ENCODE measurements around the gene SLFN12.
"Not testable (repeated sequence)": the region's sequence is repeated elsewhere in the genome, so short reads cannot be mapped to it uniquely, and the experiment has no call there.

The SLFN12 gene

GRCh38 chr17:35414707-35415106 is 17.6 kb downstream of the SLFN12 start:
- H3K36me3 ChIP-seq (ENCODE audit: control insufficient read depth in 1 of 2, insufficient read depth in 2 of 2, low read length in 2 of 2) = peaks cover 7 to 38% of the 10 kb centered on the region in 2 donors
- not testable (repeated sequence) for H3K9ac ChIP-seq (ENCODE audit: low read depth in 1 of 2, low read length in 2 of 2); H3K4me1 ChIP-seq (ENCODE audit: control insufficient read depth in 1 of 2, insufficient read depth in 2 of 2, low read length in 2 of 2)

GRCh38 chr17:35414247-35414646 is 18.1 kb downstream of the SLFN12 start:
- Histone ChIP-seq H3K4me3 (ENCODE audit: low read depth in 1 of 2, low read length in 2 of 2) (no peak overlapping the region), H3K27me3 (ENCODE audit: control insufficient read depth in 1 of 2, insufficient read depth in 2 of 2, low read length in 2 of 2) (no peaks in the 10 kb centered on the region), H3K27ac (ENCODE audit: low read depth, low read length) (no peak overlapping the region), H3K9me3 (ENCODE audit: control insufficient read depth in 1 of 2, low read length in 2 of 2) (peaks cover 0 to 2% of the 10 kb centered on the region in 2 donors), H3K9ac (ENCODE audit: low read depth in 1 of 2, low read length in 2 of 2) (no peak overlapping the region), H3K36me3 (ENCODE audit: control insufficient read depth in 1 of 2, insufficient read depth in 2 of 2, low read length in 2 of 2) (peaks cover 7 to 35% of the 10 kb centered on the region in 2 donors), H3K4me1 (ENCODE audit: control insufficient read depth in 1 of 2, insufficient read depth in 2 of 2, low read length in 2 of 2) (no peaks in the 10 kb centered on the region)

More at GRCh38 chr17:35414707-35415106, 17.6 kb downstream of the SLFN12 start:
- H3K4me3 ChIP-seq (ENCODE audit: low read depth in 1 of 2, low read length in 2 of 2); H3K9me3 ChIP-seq (ENCODE audit: control insufficient read depth in 1 of 2, low read length in 2 of 2); H3K27me3 ChIP-seq (ENCODE audit: control insufficient read depth in 1 of 2, insufficient read depth in 2 of 2, low read length in 2 of 2); H3K27ac ChIP-seq (ENCODE audit: low read depth, low read length): not testable (repeated sequence)

DNA sequence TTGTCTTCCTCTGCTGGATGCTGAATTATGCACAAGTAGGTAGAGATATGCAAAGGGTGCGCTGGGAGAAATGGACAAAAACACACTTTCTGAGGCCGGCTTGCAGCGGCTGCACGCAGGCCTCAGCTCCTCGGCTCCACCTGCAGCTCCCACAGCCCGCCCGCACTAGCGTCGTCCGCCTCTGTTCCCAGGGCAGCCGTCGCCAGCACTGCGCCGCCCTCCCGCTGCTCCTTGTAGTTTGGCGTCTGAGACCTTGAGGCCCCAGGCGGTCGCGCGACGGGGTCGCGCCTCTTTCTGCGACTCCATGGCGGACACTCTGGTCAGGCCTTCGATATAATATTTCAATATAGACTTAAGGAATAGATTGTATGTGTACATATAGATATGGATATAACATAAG is 24.8 kb downstream of the SLFN12 start:
- peaks cover 7 to 20% of the 10 kb centered on the region in 2 donors for H3K36me3 ChIP-seq (ENCODE audit: control insufficient read depth in 1 of 2, insufficient read depth in 2 of 2, low read length in 2 of 2)

DNA sequence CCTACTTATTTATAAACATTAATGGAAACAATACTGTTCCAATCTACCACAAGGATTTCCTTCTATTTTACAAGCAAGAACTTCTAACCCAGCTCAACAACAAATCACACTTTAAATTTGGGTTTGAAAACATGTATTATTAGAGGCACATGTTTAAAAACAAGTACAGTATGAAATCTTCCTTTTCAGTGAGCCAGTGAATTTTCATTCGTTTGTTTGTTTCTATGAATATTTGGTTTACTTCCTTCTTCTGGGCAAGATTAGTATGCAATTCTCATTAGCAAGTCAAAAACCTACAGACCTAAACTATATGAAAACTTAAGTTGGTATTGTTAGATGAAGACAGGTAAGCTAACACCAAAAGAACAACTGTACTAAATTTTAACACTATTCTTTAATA is 25.7 kb downstream of the SLFN12 start:
- Histone ChIP-seq H3K9me3 (ENCODE audit: control insufficient read depth in 1 of 2, low read length in 2 of 2) (no peaks in the 10 kb centered on the region), H3K9ac (ENCODE audit: low read depth in 1 of 2, low read length in 2 of 2) (no peak overlapping the region), H3K4me3 (ENCODE audit: low read depth in 1 of 2, low read length in 2 of 2) (no peak overlapping the region), H3K27ac (ENCODE audit: low read depth, low read length) (no peak overlapping the region), H3K36me3 (ENCODE audit: control insufficient read depth in 1 of 2, insufficient read depth in 2 of 2, low read length in 2 of 2) (peaks cover 7 to 20% of the 10 kb centered on the region in 2 donors), H3K27me3 (ENCODE audit: control insufficient read depth in 1 of 2, insufficient read depth in 2 of 2, low read length in 2 of 2) (no peaks in the 10 kb centered on the region), H3K4me1 (ENCODE audit: control insufficient read depth in 1 of 2, insufficient read depth in 2 of 2, low read length in 2 of 2) (no peaks in the 10 kb centered on the region)

More for the DNA sequence above, 24.8 kb downstream of the SLFN12 start:
- Histone ChIP-seq H3K9ac (ENCODE audit: low read depth in 1 of 2, low read length in 2 of 2) (no peak overlapping the region), H3K9me3 (ENCODE audit: control insufficient read depth in 1 of 2, low read length in 2 of 2) (no peaks in the 10 kb centered on the region), H3K27me3 (ENCODE audit: control insufficient read depth in 1 of 2, insufficient read depth in 2 of 2, low read length in 2 of 2) (no peaks in the 10 kb centered on the region), H3K4me3 (ENCODE audit: low read depth in 1 of 2, low read length in 2 of 2) (no peak overlapping the region), H3K27ac (ENCODE audit: low read depth, low read length) (no peak overlapping the region), H3K4me1 (ENCODE audit: control insufficient read depth in 1 of 2, insufficient read depth in 2 of 2, low read length in 2 of 2) (no peaks in the 10 kb centered on the region)

- H3K36me3 ChIP-seq (ENCODE audit: control insufficient read depth in 1 of 2, insufficient read depth in 2 of 2, low read length in 2 of 2) = peaks cover 0 to 2% of the 10 kb centered on the region in 2 donors
- no peak overlapping the region for H3K27ac ChIP-seq (ENCODE audit: low read depth, low read length)
- H3K4me3 ChIP-seq (ENCODE audit: low read depth in 1 of 2, low read length in 2 of 2) = no peak overlapping the region
- no peaks in the 10 kb centered on the region for H3K9me3 ChIP-seq (ENCODE audit: control insufficient read depth in 1 of 2, low read length in 2 of 2)
- H3K4me1 ChIP-seq (ENCODE audit: control insufficient read depth in 1 of 2, insufficient read depth in 2 of 2, low read length in 2 of 2) = no peaks in the 10 kb centered on the region
- H3K27me3 ChIP-seq (ENCODE audit: control insufficient read depth in 1 of 2, insufficient read depth in 2 of 2, low read length in 2 of 2) = no peaks in the 10 kb centered on the region
- H3K9ac ChIP-seq (ENCODE audit: low read depth in 1 of 2, low read length in 2 of 2) = no peak overlapping the region
Observed at GRCh38 chr17:35404360-35404759, 27.9 kb downstream of the SLFN12 start.

GRCh38 chr17:35393783-35394182 is 38.5 kb downstream of the SLFN12 start:
- not testable (repeated sequence) for H3K4me1 ChIP-seq (ENCODE audit: control insufficient read depth in 1 of 2, insufficient read depth in 2 of 2, low read length in 2 of 2); H3K9ac ChIP-seq (ENCODE audit: low read depth in 1 of 2, low read length in 2 of 2); H3K27me3 ChIP-seq (ENCODE audit: control insufficient read depth in 1 of 2, insufficient read depth in 2 of 2, low read length in 2 of 2); H3K4me3 ChIP-seq (ENCODE audit: low read depth in 1 of 2, low read length in 2 of 2); H3K9me3 ChIP-seq (ENCODE audit: control insufficient read depth in 1 of 2, low read length in 2 of 2); H3K36me3 ChIP-seq (ENCODE audit: control insufficient read depth in 1 of 2, insufficient read depth in 2 of 2, low read length in 2 of 2); H3K27ac ChIP-seq (ENCODE audit: low read depth, low read length)

DNA sequence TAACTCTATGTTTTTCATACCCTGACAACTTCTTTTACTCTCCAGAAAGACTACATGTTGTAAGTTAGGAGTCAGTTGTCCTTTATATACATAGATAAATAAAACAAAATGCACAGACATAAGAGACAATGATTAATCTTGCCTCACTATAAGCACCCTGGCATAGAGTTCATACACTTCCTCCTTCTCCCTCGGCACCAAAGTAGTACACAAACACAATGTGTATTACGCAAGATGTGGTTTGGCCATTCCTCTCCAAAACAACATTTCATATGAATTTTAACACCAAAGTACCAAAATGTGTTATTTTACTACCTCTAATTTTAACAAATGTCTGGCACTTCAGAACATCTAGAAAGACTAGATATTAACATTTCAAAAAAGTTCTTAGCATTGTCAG is 41.6 kb downstream of the SLFN12 start:
- Histone ChIP-seq H3K4me3 (ENCODE audit: low read depth in 1 of 2, low read length in 2 of 2) (no peak overlapping the region), H3K27me3 (ENCODE audit: control insufficient read depth in 1 of 2, insufficient read depth in 2 of 2, low read length in 2 of 2) (no peaks in the 10 kb centered on the region), H3K9me3 (ENCODE audit: control insufficient read depth in 1 of 2, low read length in 2 of 2) (no peaks in the 10 kb centered on the region), H3K9ac (ENCODE audit: low read depth in 1 of 2, low read length in 2 of 2) (no peak overlapping the region), H3K4me1 (ENCODE audit: control insufficient read depth in 1 of 2, insufficient read depth in 2 of 2, low read length in 2 of 2) (no peaks in the 10 kb centered on the region), H3K27ac (ENCODE audit: low read depth, low read length) (no peak overlapping the region), H3K36me3 (ENCODE audit: control insufficient read depth in 1 of 2, insufficient read depth in 2 of 2, low read length in 2 of 2) (no peaks in the 10 kb centered on the region)

- Histone ChIP-seq H3K4me3 (ENCODE audit: low read depth in 1 of 2, low read length in 2 of 2) (no peak overlapping the region), H3K36me3 (ENCODE audit: control insufficient read depth in 1 of 2, insufficient read depth in 2 of 2, low read length in 2 of 2) (no peaks in the 10 kb centered on the region), H3K27me3 (ENCODE audit: control insufficient read depth in 1 of 2, insufficient read depth in 2 of 2, low read length in 2 of 2) (no peaks in the 10 kb centered on the region), H3K4me1 (ENCODE audit: control insufficient read depth in 1 of 2, insufficient read depth in 2 of 2, low read length in 2 of 2) (no peaks in the 10 kb centered on the region), H3K9ac (ENCODE audit: low read depth in 1 of 2, low read length in 2 of 2) (no peak overlapping the region), H3K9me3 (ENCODE audit: control insufficient read depth in 1 of 2, low read length in 2 of 2) (no peaks in the 10 kb centered on the region), H3K27ac (ENCODE audit: low read depth, low read length) (no peak overlapping the region)
Observed at GRCh38 chr17:35390156-35390555, 42.1 kb downstream of the SLFN12 start.

GRCh38 chr17:35387496-35387895 is 44.8 kb downstream of the SLFN12 start:
- Histone ChIP-seq H3K9me3 (ENCODE audit: control insufficient read depth in 1 of 2, low read length in 2 of 2) (no peaks in the 10 kb centered on the region), H3K27me3 (ENCODE audit: control insufficient read depth in 1 of 2, insufficient read depth in 2 of 2, low read length in 2 of 2) (no peaks in the 10 kb centered on the region)

DNA sequence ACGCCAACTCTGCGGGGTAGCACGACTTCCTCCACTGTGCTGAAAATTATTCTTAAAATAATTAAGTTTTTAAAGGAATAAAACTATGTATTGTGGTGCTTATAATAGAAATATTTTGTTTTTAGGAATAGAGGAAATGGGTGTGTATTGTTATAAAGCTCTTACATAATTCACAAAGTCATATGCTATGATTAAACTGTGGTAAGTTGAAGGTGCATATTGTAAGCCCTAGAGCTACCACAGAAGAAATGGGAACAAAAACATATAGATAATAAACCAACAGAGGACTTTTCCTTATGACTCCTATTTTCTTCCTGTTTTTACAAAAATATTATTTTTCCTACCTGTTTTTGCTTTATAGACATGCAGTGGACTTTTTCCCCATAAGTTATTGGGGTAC is 54.6 kb downstream of the SLFN12 start:
- Histone ChIP-seq H3K4me3 (ENCODE audit: low read depth in 1 of 2, low read length in 2 of 2) (no peak overlapping the region), H3K9me3 (ENCODE audit: control insufficient read depth in 1 of 2, low read length in 2 of 2) (no peaks in the 10 kb centered on the region), H3K9ac (ENCODE audit: low read depth in 1 of 2, low read length in 2 of 2) (no peak overlapping the region), H3K36me3 (ENCODE audit: control insufficient read depth in 1 of 2, insufficient read depth in 2 of 2, low read length in 2 of 2) (no peaks in the 10 kb centered on the region), H3K27ac (ENCODE audit: low read depth, low read length) (no peak overlapping the region), H3K27me3 (ENCODE audit: control insufficient read depth in 1 of 2, insufficient read depth in 2 of 2, low read length in 2 of 2) (peaks cover 12 to 17% of the 10 kb centered on the region in 2 donors), H3K4me1 (ENCODE audit: control insufficient read depth in 1 of 2, insufficient read depth in 2 of 2, low read length in 2 of 2) (no peaks in the 10 kb centered on the region)

More at GRCh38 chr17:35387496-35387895, 44.8 kb downstream of the SLFN12 start:
- H3K27ac ChIP-seq (ENCODE audit: low read depth, low read length) = no peak overlapping the region
- no peak overlapping the region for H3K9ac ChIP-seq (ENCODE audit: low read depth in 1 of 2, low read length in 2 of 2)
- H3K4me3 ChIP-seq (ENCODE audit: low read depth in 1 of 2, low read length in 2 of 2) = no peak overlapping the region
- no peaks in the 10 kb centered on the region for H3K36me3 ChIP-seq (ENCODE audit: control insufficient read depth in 1 of 2, insufficient read depth in 2 of 2, low read length in 2 of 2)
- no peaks in the 10 kb centered on the region for H3K4me1 ChIP-seq (ENCODE audit: control insufficient read depth in 1 of 2, insufficient read depth in 2 of 2, low read length in 2 of 2)

- Histone ChIP-seq H3K9me3 (ENCODE audit: control insufficient read depth in 1 of 2, low read length in 2 of 2) (no peaks in the 10 kb centered on the region), H3K36me3 (ENCODE audit: control insufficient read depth in 1 of 2, insufficient read depth in 2 of 2, low read length in 2 of 2) (no peaks in the 10 kb centered on the region), H3K27ac (ENCODE audit: low read depth, low read length) (no peak overlapping the region), H3K4me3 (ENCODE audit: low read depth in 1 of 2, low read length in 2 of 2) (no peak overlapping the region), H3K4me1 (ENCODE audit: control insufficient read depth in 1 of 2, insufficient read depth in 2 of 2, low read length in 2 of 2) (no peaks in the 10 kb centered on the region), H3K27me3 (ENCODE audit: control insufficient read depth in 1 of 2, insufficient read depth in 2 of 2, low read length in 2 of 2) (peaks cover 12 to 17% of the 10 kb centered on the region in 2 donors), H3K9ac (ENCODE audit: low read depth in 1 of 2, low read length in 2 of 2) (no peak overlapping the region)
Observed at GRCh38 chr17:35377068-35377467, 55.2 kb downstream of the SLFN12 start.

All from duodenal mucosa (tissue), 2 donors.